ENCODE measurements around the gene RNU2-63P.
"Not testable (repeated sequence)": the region's sequence is repeated elsewhere in the genome, so short reads cannot be mapped to it uniquely, and the experiment has no call there.

Gene RNU2-63P

GRCh38 chr2:88028931-88029330 is 12.6 kb upstream of the RNU2-63P start:
- no peak for DNase-seq (ENCODE audit: low read depth, low spot score)

- no peak for DNase-seq (ENCODE audit: low read depth, low spot score)
Observed at GRCh38 chr2:88027697-88028389, 11.5 kb upstream of the RNU2-63P start.

GRCh38 chr2:88024509-88024908 is 8.2 kb upstream of the RNU2-63P start:
- DNase-seq (ENCODE audit: low read depth, low spot score) = no peak

GRCh38 chr2:88022669-88022921 is 6.2 kb upstream of the RNU2-63P start:
- no peak for DNase-seq (ENCODE audit: low read depth, low spot score)

- DNase-seq (ENCODE audit: low read depth, low spot score) = no peak
Observed at GRCh38 chr2:88019985-88020384, 3.6 kb upstream of the RNU2-63P start.

GRCh38 chr2:88018909-88019308 is 2.6 kb upstream of the RNU2-63P start:
- DNase-seq (ENCODE audit: low read depth, low spot score) = no peak

- not testable (repeated sequence) for DNase-seq (ENCODE audit: low read depth, low spot score)
Observed at GRCh38 chr2:88018077-88018805, 1.9 kb upstream of the RNU2-63P start.

GRCh38 chr2:88017780-88018038 is 1.4 kb upstream of the RNU2-63P start:
- not testable (repeated sequence) for DNase-seq (ENCODE audit: low read depth, low spot score)

- DNase-seq (ENCODE audit: low read depth, low spot score) = no peak
Observed at GRCh38 chr2:88016960-88017779, 823 bp upstream of the RNU2-63P start.

- no peak for DNase-seq (ENCODE audit: low read depth, low spot score)
Observed at GRCh38 chr2:88011011-88011410, 5.3 kb downstream of the RNU2-63P start.

GRCh38 chr2:88010136-88010535 is 6.2 kb downstream of the RNU2-63P start:
- no peak for DNase-seq (ENCODE audit: low read depth, low spot score)

- DNase-seq (ENCODE audit: low read depth, low spot score) = no peak
Observed at GRCh38 chr2:88006912-88007439, 9.4 kb downstream of the RNU2-63P start.

GRCh38 chr2:88005776-88006175 is 10.6 kb downstream of the RNU2-63P start:
- DNase-seq (ENCODE audit: low read depth, low spot score) = no peak

- no peak for DNase-seq (ENCODE audit: low read depth, low spot score)
Observed at GRCh38 chr2:88003074-88003755, 13.1 kb downstream of the RNU2-63P start.

- DNase-seq (ENCODE audit: low read depth, low spot score) = no peak
Observed at GRCh38 chr2:88002359-88002707, 14.0 kb downstream of the RNU2-63P start.

GRCh38 chr2:88000474-88000873 is 15.9 kb downstream of the RNU2-63P start:
- DNase-seq (ENCODE audit: low read depth, low spot score) = not testable (repeated sequence)

GRCh38 chr2:87996570-87996969 is 19.8 kb downstream of the RNU2-63P start:
- DNase-seq (ENCODE audit: low read depth, low spot score) = no peak

GRCh38 chr2:87995756-87996155 is 20.6 kb downstream of the RNU2-63P start:
- no peak for DNase-seq (ENCODE audit: low read depth, low spot score)

GRCh38 chr2:87994304-87994850 is 22.0 kb downstream of the RNU2-63P start:
- not testable (repeated sequence) for DNase-seq (ENCODE audit: low read depth, low spot score)

- DNase-seq (ENCODE audit: low read depth, low spot score) = not testable (repeated sequence)
Observed at GRCh38 chr2:87992569-87992968, 23.8 kb downstream of the RNU2-63P start.

- DNase-seq (ENCODE audit: low read depth, low spot score) = not testable (repeated sequence)
Observed at GRCh38 chr2:87987473-87987872, 28.9 kb downstream of the RNU2-63P start.

- DNase-seq (ENCODE audit: low read depth, low spot score) = not testable (repeated sequence)
Observed at GRCh38 chr2:87985902-87986301, 30.4 kb downstream of the RNU2-63P start.

All from activated naive CD8-positive, alpha-beta T cell treated with anti-CD3 and anti-CD28 coated beads, Interleukin-2, amount 50 U/mL, for 16 hours (primary cell).